Measurements from ENCODE around the gene CREBBP.

- no peak for TF ChIP-seq CTCF (IDR thresholded peaks at IDR 0.05)
- no peak for TF ChIP-seq EP300 (IDR thresholded peaks at IDR 0.05)
Measured at GRCh38 chr16:3748307-3748706, 132.2 kb downstream of the CREBBP start.
